Measurements from ENCODE around the gene BCAR1.
A peak's percentile ranks its signal among the peaks of the same experiment; 100 is the strongest.
"Not testable (repeated sequence)": the region's sequence is repeated elsewhere in the genome, so short reads cannot be mapped to it uniquely, and the experiment has no call there.

BCAR1 gene

GRCh38 chr16:75225092-75225491, 26.3 kb downstream of the BCAR1 start:
- no peak for DNase-seq (ENCODE audit: low read depth in 2 of 2)

GRCh38 chr16:75224306-75225082, 26.9 kb downstream of the BCAR1 start:
- DNase-seq (ENCODE audit: low read depth in 2 of 2) = no peak

- not testable (repeated sequence) for DNase-seq (ENCODE audit: low read depth in 2 of 2)
Observed at GRCh38 chr16:75223129-75223528, 28.3 kb downstream of the BCAR1 start.

- no peak for DNase-seq (ENCODE audit: low read depth in 2 of 2)
Observed at GRCh38 chr16:75222271-75222783, 29.1 kb downstream of the BCAR1 start.

- DNase-seq (ENCODE audit: low read depth in 2 of 2) = peak in 1 of 2 donors; percentile 15
Observed at GRCh38 chr16:75219838-75220237, 31.6 kb downstream of the BCAR1 start.

- no peak for DNase-seq (ENCODE audit: low read depth in 2 of 2)
Observed at GRCh38 chr16:75219088-75219487, 32.3 kb downstream of the BCAR1 start.

GRCh38 chr16:75218256-75219076, 33.0 kb downstream of the BCAR1 start, which contains the start of gene CTRB1:
Gene CTRB1, plus strand, starts transcription at chr16:75218988. Its CDS starts 20 bp downstream, at chr16:75219008.
- no peak for DNase-seq (ENCODE audit: low read depth in 2 of 2)

- DNase-seq (ENCODE audit: low read depth in 2 of 2) = no peak
Observed at GRCh38 chr16:75217389-75217851, 34.0 kb downstream of the BCAR1 start.

GRCh38 chr16:75216576-75216975, 34.8 kb downstream of the BCAR1 start:
- no peak for DNase-seq (ENCODE audit: low read depth in 2 of 2)

- no peak for DNase-seq (ENCODE audit: low read depth in 2 of 2)
Observed at GRCh38 chr16:75216127-75216526, 35.3 kb downstream of the BCAR1 start.

- DNase-seq (ENCODE audit: low read depth in 2 of 2) = not testable (repeated sequence)
Observed at GRCh38 chr16:75211286-75211685, 40.1 kb downstream of the BCAR1 start.

GRCh38 chr16:75209944-75210343, 41.5 kb downstream of the BCAR1 start:
- DNase-seq (ENCODE audit: low read depth in 2 of 2) = no peak

GRCh38 chr16:75209514-75209913, 41.9 kb downstream of the BCAR1 start:
- DNase-seq (ENCODE audit: low read depth in 2 of 2) = not testable (repeated sequence)

- DNase-seq (ENCODE audit: low read depth in 2 of 2) = no peak
Observed at GRCh38 chr16:75208861-75209505, 42.4 kb downstream of the BCAR1 start.

GRCh38 chr16:75208242-75208825, 43.1 kb downstream of the BCAR1 start:
- DNase-seq (ENCODE audit: low read depth in 2 of 2) = no peak

- no peak for DNase-seq (ENCODE audit: low read depth in 2 of 2)
Observed at GRCh38 chr16:75207831-75208230, 43.6 kb downstream of the BCAR1 start.

- no peak for DNase-seq (ENCODE audit: low read depth in 2 of 2)
Observed at GRCh38 chr16:75206749-75207451, 44.5 kb downstream of the BCAR1 start, which contains the start of gene CTRB2. Gene CTRB2, minus strand, starts transcription at chr16:75207161. Its CDS starts 20 bp downstream, at chr16:75207141.

- DNase-seq (ENCODE audit: low read depth in 2 of 2) = not testable (repeated sequence)
Observed at GRCh38 chr16:75205961-75206748, 45.3 kb downstream of the BCAR1 start.

- DNase-seq (ENCODE audit: low read depth in 2 of 2) = not testable (repeated sequence)
Observed at GRCh38 chr16:75205438-75205837, 46.0 kb downstream of the BCAR1 start.

- not testable (repeated sequence) for DNase-seq (ENCODE audit: low read depth in 2 of 2)
Observed at GRCh38 chr16:75204905-75205304, 46.5 kb downstream of the BCAR1 start.

All from activated CD4-positive, alpha-beta T cell treated with anti-CD3 and anti-CD28 coated beads for 24 hours (primary cell).